H9 (cell line): ENCODE measurements around the gene EPSTI1. TPM values are rescaled to one million over a fixed set of nuclear protein-coding genes. Genes with fewer than 3 reads are reported as not detected.

Experiments used
- DNase-seq: peaks from one replicate; pipeline ENCODE4 v3.0.0-alpha.2; 2017
- H2AFZ ChIP-seq: one replicate; pipeline ENCODE4 v1.6.1; 2013; ENCODE audit warnings: mild to moderate bottlenecking, low read length, control low read depth, moderate library complexity
- H2AK5ac ChIP-seq: 2 replicates; pipeline ENCODE4 v1.6.1; 2013; ENCODE audit warnings: low read length, control low read depth, mixed read lengths; ENCODE audit not compliant: insufficient read length
- H2BK120ac ChIP-seq: one replicate; pipeline ENCODE4 v1.6.1; 2013; ENCODE audit warnings: low read depth, mild to moderate bottlenecking, low read length, control low read depth, inconsistent platforms; ENCODE audit not compliant: poor library complexity, severe bottlenecking
- H2BK12ac ChIP-seq: 2 replicates; pipeline ENCODE4 v1.6.1; 2013; ENCODE audit warnings: low read length, control low read depth, mixed read lengths, low read depth; ENCODE audit not compliant: insufficient read length
- H2BK15ac ChIP-seq: 2 replicates; pipeline ENCODE4 v1.6.1; 2013; ENCODE audit warnings: low read depth, low read length, control low read depth
- H2BK20ac ChIP-seq: one replicate; pipeline ENCODE4 v1.6.1; 2013; ENCODE audit warnings: low read depth, mild to moderate bottlenecking, low read length, control low read depth, inconsistent platforms; ENCODE audit not compliant: poor library complexity, severe bottlenecking
- H2BK5ac ChIP-seq: 2 replicates; pipeline ENCODE4 v1.6.1; 2013; ENCODE audit warnings: low read length, control low read depth, mixed read lengths; ENCODE audit not compliant: insufficient read length
- H3K14ac ChIP-seq: 2 replicates; pipeline ENCODE4 v1.6.1; 2013; ENCODE audit warnings: low read length, control low read depth; ENCODE audit not compliant: insufficient read depth
- H3K18ac ChIP-seq: 2 replicates; pipeline ENCODE4 v1.6.1; 2013; ENCODE audit warnings: low read depth, mild to moderate bottlenecking, mixed read lengths, low read length, control low read depth; ENCODE audit not compliant: insufficient read length
- H3K23ac ChIP-seq: 2 replicates; pipeline ENCODE4 v1.6.1; 2013; ENCODE audit warnings: low read length, control low read depth, mixed read lengths, low read depth; ENCODE audit not compliant: insufficient read length
- H3K23me2 ChIP-seq: 2 replicates; pipeline ENCODE4 v1.6.1; 2013; ENCODE audit warnings: low read depth, mild to moderate bottlenecking, mixed read lengths, low read length, control low read depth; ENCODE audit not compliant: insufficient read length, poor library complexity, severe bottlenecking
- H3K27ac ChIP-seq: 2 replicates; pipeline ENCODE4 v1.5.1; 2013; ENCODE audit warnings: low read length, control low read depth, mixed read lengths, low read depth; ENCODE audit not compliant: insufficient read length
- H3K27me3 ChIP-seq: 2 replicates; pipeline ENCODE4 v1.6.1; 2013; ENCODE audit warnings: low read length, control low read depth, inconsistent platforms; ENCODE audit not compliant: insufficient read depth
- H3K4ac ChIP-seq: 2 replicates; pipeline ENCODE4 v1.6.1; 2013; ENCODE audit warnings: low read depth, mild to moderate bottlenecking, control low read depth, inconsistent platforms, low read length, moderate library complexity
- H3K4me1 ChIP-seq: 2 replicates; pipeline ENCODE4 v1.6.1; 2013; ENCODE audit warnings: low read length, control low read depth, inconsistent platforms; ENCODE audit not compliant: insufficient read depth
- H3K4me2 ChIP-seq: 2 replicates; pipeline ENCODE4 v1.6.1; 2013; ENCODE audit warnings: low read length, control low read depth, mixed read lengths; ENCODE audit not compliant: insufficient read length, insufficient read depth
- H3K56ac ChIP-seq: 2 replicates; pipeline ENCODE4 v1.6.1; 2013; ENCODE audit warnings: low read depth, mild to moderate bottlenecking, mixed read lengths, low read length, control low read depth; ENCODE audit not compliant: insufficient read length
- H3K79me1 ChIP-seq: 2 replicates; pipeline ENCODE4 v1.6.1; 2013; ENCODE audit warnings: low read depth, mild to moderate bottlenecking, moderate library complexity, low read length, control low read depth, inconsistent platforms; ENCODE audit not compliant: insufficient read depth, poor library complexity, severe bottlenecking
- H3K79me2 ChIP-seq: 2 replicates; pipeline ENCODE4 v1.6.1; 2013; ENCODE audit warnings: low read length, control low read depth, inconsistent platforms; ENCODE audit not compliant: insufficient read depth
- H3K9ac ChIP-seq: 2 replicates; pipeline ENCODE4 v1.6.1; 2013; ENCODE audit warnings: low read length, control low read depth, mixed read lengths; ENCODE audit not compliant: insufficient read length; ENCODE audit errors: extremely low read depth
- H3K9me3 ChIP-seq: one replicate; pipeline ENCODE4 v1.6.1; 2013; ENCODE audit warnings: low read depth, low read length, inconsistent platforms; ENCODE audit not compliant: control insufficient read depth
- H3T11ph ChIP-seq: one replicate; pipeline ENCODE4 v1.6.1; 2013; ENCODE audit warnings: mild to moderate bottlenecking, low read length, control low read depth, inconsistent platforms
- H4K20me1 ChIP-seq: one replicate; pipeline ENCODE4 v1.6.1; 2013; ENCODE audit not compliant: control insufficient read depth, insufficient read length, insufficient read depth
- H4K5ac ChIP-seq: 2 replicates; pipeline ENCODE4 v1.6.1; 2013; ENCODE audit warnings: low read depth, mild to moderate bottlenecking, mixed read lengths, low read length, control low read depth; ENCODE audit not compliant: insufficient read length
- H4K8ac ChIP-seq: replicated peaks from 2 replicates; pipeline ENCODE4 v1.6.1; 2013; ENCODE audit warnings: low read length, control low read depth, mixed read lengths, low read depth; ENCODE audit not compliant: insufficient read length
- H4K91ac ChIP-seq: 2 replicates; pipeline ENCODE4 v1.6.1; 2013; ENCODE audit warnings: low read depth, mild to moderate bottlenecking, moderate library complexity, mixed read lengths, low read length, control low read depth; ENCODE audit not compliant: insufficient read length
- H3K27ac Mint-ChIP-seq, 3 experiments: 2 replicates in 2 of 3; 3 replicates in 1 of 3; pipeline ENCODE4 v1.8.0; 2020 to 2021; ENCODE audit warnings: mixed read lengths in 3 of 3, mild to moderate bottlenecking in 1 of 3, moderate library complexity in 1 of 3
- H3K27me3 Mint-ChIP-seq: 2 replicates; pipeline ENCODE4 v1.8.0; 2021; ENCODE audit warnings: low read depth, mild to moderate bottlenecking, moderate library complexity, mixed read lengths
- H3K36me3 Mint-ChIP-seq, 3 experiments: 2 replicates in 2 of 3; 3 replicates in 1 of 3; pipeline ENCODE4 v1.8.0; 2020 to 2021; ENCODE audit warnings: low read depth in 3 of 3, mixed read lengths in 3 of 3; ENCODE audit not compliant: insufficient read depth in 1 of 3
- H3K4me1 Mint-ChIP-seq, 2 experiments: 2 replicates each; pipeline ENCODE4 v1.8.0; 2020; ENCODE audit warnings: mixed read lengths in 2 of 2
- H3K4me3 Mint-ChIP-seq, 2 experiments: 2 replicates in 1 of 2; 3 replicates in 1 of 2; pipeline ENCODE4 v1.8.0; 2020 to 2021; ENCODE audit warnings: mild to moderate bottlenecking in 2 of 2, mixed read lengths in 2 of 2, moderate library complexity in 1 of 2
- H3K9me3 Mint-ChIP-seq, 2 experiments: 2 replicates in 1 of 2; 3 replicates in 1 of 2; pipeline ENCODE4 v1.8.0; 2020; ENCODE audit warnings: mild to moderate bottlenecking in 2 of 2, mixed read lengths in 2 of 2, moderate library complexity in 1 of 2
- CTCF ChIP-seq: fragments of 200-600 bp; sonication (generic); conservative IDR thresholded peaks from 3 replicates; pipeline ENCODE4 v1.8.0; 2021; ENCODE audit warnings: antibody characterized with exemption, mild to moderate bottlenecking
- WGBS: extraction: QIAGEN DNeasy Blood & Tissue Kit; methylation state at CpG from one replicate; pipeline ENCODE4 v1.1.7; 2013; ENCODE audit warnings: missing lambda C conversion rate, low lambda C conversion rate, mixed read lengths; ENCODE audit not compliant: insufficient read length; ENCODE audit errors: extremely low coverage; 5-methylcytosine and 5-hydroxymethylcytosine counted together
- total RNA-seq: library from RNA; stranded (reverse); gene quantifications from 2 replicates; pipeline ENCODE4 v1.2.1, GENCODE V29; 2021

EPSTI1 gene
- total RNA-seq, 1 experiment from 2014 or later, result 0.70 TPM

DNA sequence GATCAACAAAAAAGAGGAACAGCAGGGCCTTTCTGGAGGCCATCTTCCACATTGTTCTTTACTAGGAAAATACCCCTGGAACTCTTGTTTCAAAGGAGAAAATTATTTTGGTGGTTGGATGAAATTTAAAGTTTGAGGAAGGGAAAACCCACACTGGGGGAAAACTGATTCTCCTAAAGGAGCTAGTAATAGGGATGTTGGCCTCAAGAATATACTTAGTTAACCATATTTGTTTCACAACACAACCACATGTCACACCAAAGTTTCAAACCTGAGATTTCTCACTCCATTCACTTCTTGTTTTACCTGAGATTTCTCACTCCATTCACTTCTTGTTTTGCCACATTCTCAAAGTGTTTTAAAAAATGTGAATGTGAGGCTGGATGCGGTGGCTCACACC is 2.8 kb upstream of the EPSTI1 start:
- H3K9ac ChIP-seq, result no peak overlapping the region
- Mint-ChIP-seq H3K27me3 (peaks cover 33% of the 10 kb centered on the region), H3K27ac (no peak overlapping the region), H3K4me3 (no peak overlapping the region), H3K36me3 (no peaks in the 10 kb centered on the region), H3K9me3 (no peaks in the 10 kb centered on the region), H3K4me1 (peaks cover 10 to 11% of the 10 kb centered on the region in 2 experiments)
- no peak overlapping the region for H2BK120ac ChIP-seq
- H3T11ph ChIP-seq, result no peak overlapping the region
- H3K9me3 ChIP-seq, result no peaks in the 10 kb centered on the region
- H4K20me1 ChIP-seq, result no peaks in the 10 kb centered on the region
- H3K14ac ChIP-seq, result no peak overlapping the region
- H3K27ac ChIP-seq, result no peak overlapping the region
- no peak overlapping the region for H2AK5ac ChIP-seq
- H2BK5ac ChIP-seq, result no peak overlapping the region
- no peak for TF ChIP-seq CTCF
- no peak overlapping the region for H3K18ac ChIP-seq
- H2BK15ac ChIP-seq, result no peak overlapping the region
- peaks cover 12% of the 10 kb centered on the region for H3K23me2 ChIP-seq
- H2BK20ac ChIP-seq, result no peak overlapping the region
- H3K79me1 ChIP-seq, result no peaks in the 10 kb centered on the region
- H3K4me2 ChIP-seq, result no peak overlapping the region
- no peak overlapping the region for H3K56ac ChIP-seq
- H2BK12ac ChIP-seq, result no peak overlapping the region
- no peak overlapping the region for H3K23ac ChIP-seq
- H3K27me3 ChIP-seq, result no peaks in the 10 kb centered on the region; the same call in 1 of the 2 replicates
- H2AFZ ChIP-seq, result no peak overlapping the region
- no peaks in the 10 kb centered on the region for H3K4me1 ChIP-seq
- H4K5ac ChIP-seq, result no peak overlapping the region
- H3K79me2 ChIP-seq, result no peaks in the 10 kb centered on the region
- no peak for DNase-seq
- H4K8ac ChIP-seq, result no peak overlapping the region
- no peak overlapping the region for H4K91ac ChIP-seq
- no peak overlapping the region for H3K4ac ChIP-seq
- WGBS, result no CpG with 5 or more reads among the region's 1 CpG
